Endothelial cell of umbilical vein (primary cell): ENCODE results near the gene KCNMA1. TPM values are rescaled to one million over a fixed set of nuclear protein-coding genes. Genes with fewer than 3 reads are reported as not detected.
A peak's percentile ranks its signal among the peaks of the same experiment; 100 is the strongest.

Source experiments
- BruUV-seq: library from RNA; stranded (reverse); fragments of 400-500 nt; replicated peaks from 2 replicates; lab custom pipeline; 2021; lab: Mats Ljungman, UMichigan
- CTCF ChIA-PET: fragments of 300-600, 350-600 bp; sonication (Branson Sonifier 250); formaldehyde crosslinking; loops from one replicate; lab custom pipeline; 2021; ENCODE audit warnings: antibody characterized with exemption, inconsistent platforms; lab: Charles Lee
- POLR2A ChIA-PET: fragments of 300-600, 350-600 bp; sonication (Branson Sonifier 250); formaldehyde crosslinking; loops from one replicate; lab custom pipeline; 2021; ENCODE audit warnings: antibody characterized with exemption, inconsistent platforms; lab: Charles Lee
- DNase-seq: peaks from one replicate; pipeline ENCODE4 v3.0.0-alpha.2; 2011; ENCODE audit warnings: low read depth, low spot score
- FAIRE-seq: peaks from 2 replicates; lab custom pipeline; 2011; peaks lifted over from hg19 to GRCh38; lab: Jason Lieb, UNC
- H2AFZ ChIP-seq: 2 replicates; pipeline ENCODE4 v1.6.0; 2012; ENCODE audit warnings: low read depth, low read length, control low read depth, inconsistent platforms
- H3K27ac ChIP-seq: 2 replicates; pipeline ENCODE4 v1.5.1; 2011; ENCODE audit warnings: low read depth, mild to moderate bottlenecking, control low read depth, low read length, moderate library complexity; ENCODE audit not compliant: insufficient read depth
- H3K27me3 ChIP-seq, 2 experiments: 2 replicates each; pipeline versions ENCODE4 v1.6.0 to v1.6.1; 2011; ENCODE audit warnings: low read length in 2 of 2, mixed read lengths in 1 of 2; ENCODE audit not compliant: control insufficient read depth in 2 of 2, insufficient read depth in 2 of 2
- H3K36me3 ChIP-seq, 2 experiments: 2 replicates in 1 of 2; 3 replicates in 1 of 2; pipeline ENCODE4 v1.5.1; 2011; ENCODE audit warnings: low read length in 2 of 2, mild to moderate bottlenecking in 1 of 2, moderate library complexity in 1 of 2; ENCODE audit not compliant: control insufficient read depth in 2 of 2, insufficient read depth in 2 of 2; ENCODE audit errors: extremely low read depth in 1 of 2
- H3K4me1 ChIP-seq: 3 replicates; pipeline ENCODE4 v1.5.1; 2011; ENCODE audit warnings: mild to moderate bottlenecking, low read length; ENCODE audit not compliant: control insufficient read depth, insufficient read depth; ENCODE audit errors: extremely low read depth
- H3K4me2 ChIP-seq: 2 replicates; pipeline ENCODE4 v1.6.1; 2011; ENCODE audit warnings: low read length, control low read depth, mixed read lengths; ENCODE audit not compliant: insufficient read depth
- H3K4me3 ChIP-seq, 3 experiments: fragments of 200-600 bp in 1 of 3; sonication (generic), shearing (Covaris generic) in 1 of 3; replicated peaks in 1 of 3; 2 replicates each; pipeline ENCODE4 v1.5.1; 2011 to 2016; ENCODE audit warnings: control low read depth in 3 of 3, low read length in 3 of 3, mild to moderate bottlenecking in 2 of 3, inconsistent platforms in 1 of 3, low read depth in 1 of 3, moderate library complexity in 1 of 3; ENCODE audit not compliant: insufficient read depth in 1 of 3
- H3K79me2 ChIP-seq: 2 replicates; pipeline ENCODE4 v1.6.0; 2012; ENCODE audit warnings: low read length, inconsistent platforms; ENCODE audit not compliant: control insufficient read depth, insufficient read depth
- H3K9ac ChIP-seq: replicated peaks from 2 replicates; pipeline ENCODE3; 2011; ENCODE audit warnings: low read length, control low read depth; ENCODE audit not compliant: insufficient read depth; ENCODE audit errors: extremely low read depth
- H3K9me1 ChIP-seq: replicated peaks from 3 replicates; pipeline ENCODE4 v1.6.0; 2011; ENCODE audit warnings: mild to moderate bottlenecking, low read length; ENCODE audit not compliant: control insufficient read depth, insufficient read depth; ENCODE audit errors: extremely low read depth
- H3K9me3 ChIP-seq: replicated peaks from 2 replicates; pipeline ENCODE4 v1.5.1; 2012; ENCODE audit warnings: low read length, inconsistent platforms; ENCODE audit not compliant: control insufficient read depth, insufficient read depth
- H4K20me1 ChIP-seq: replicated peaks from 2 replicates; pipeline ENCODE3; 2011; ENCODE audit warnings: mild to moderate bottlenecking, low read length; ENCODE audit not compliant: control insufficient read depth, insufficient read depth; ENCODE audit errors: extremely low read depth
- CTCF ChIP-seq, 2 donors: IDR thresholded peaks; 1 replicate in 1 of 2; 2 replicates in 1 of 2; pipeline ENCODE4 v1.5.1; 2011; ENCODE audit warnings: low read length in 2 of 2, mild to moderate bottlenecking in 2 of 2, moderate library complexity in 2 of 2, control low read depth in 1 of 2, inconsistent platforms in 1 of 2, low read depth in 1 of 2; ENCODE audit not compliant: insufficient read depth in 1 of 2; ENCODE audit errors: extremely low read depth in 1 of 2
- EZH2 ChIP-seq: IDR thresholded peaks from 2 replicates; pipeline ENCODE4 v1.6.1; 2012; ENCODE audit warnings: borderline replicate concordance, low read depth, mild to moderate bottlenecking, moderate library complexity, low read length, inconsistent platforms; ENCODE audit not compliant: severe bottlenecking
- FOS ChIP-seq: IDR thresholded peaks from 2 replicates; pipeline ENCODE4 v1.6.1; 2011; ENCODE audit warnings: mild to moderate bottlenecking, low read length, moderate library complexity, borderline replicate concordance; ENCODE audit not compliant: insufficient read depth
- GATA2 ChIP-seq: IDR thresholded peaks from 2 replicates; pipeline ENCODE4 v1.7.0; 2011; ENCODE audit warnings: low read depth, mild to moderate bottlenecking, moderate library complexity, mixed read lengths, low read length; ENCODE audit not compliant: insufficient read length, insufficient read depth
- JUN ChIP-seq: IDR thresholded peaks from 2 replicates; pipeline ENCODE4 v1.6.1; 2011; ENCODE audit warnings: borderline replicate concordance, low read depth; ENCODE audit not compliant: insufficient read length, insufficient read depth
- MAX ChIP-seq: IDR thresholded peaks from 2 replicates; pipeline ENCODE4 v1.6.1; 2011; ENCODE audit not compliant: insufficient read depth, insufficient read length
- MYC ChIP-seq: IDR thresholded peaks from one replicate; pipeline ENCODE4 v1.6.1; 2011; ENCODE audit warnings: mild to moderate bottlenecking, low read depth, low read length
- POLR2A ChIP-seq: IDR thresholded peaks from 2 replicates; pipeline ENCODE4 v1.6.1; 2012; ENCODE audit warnings: low read depth, mild to moderate bottlenecking, control low read depth, low read length
- POLR2AphosphoS5 ChIP-seq: IDR thresholded peaks from 2 replicates; pipeline ENCODE4 v1.6.1; 2012; ENCODE audit warnings: low read depth, mild to moderate bottlenecking, control low read depth, low read length, moderate library complexity; ENCODE audit not compliant: insufficient read depth
- dilution Hi-C: fragments of 300-500 bp; cut with MboI; formaldehyde crosslinking; loops from one replicate; pipeline ENCODE4 v1.15.0; 2019; ENCODE audit warnings: low sequenced_read_pairs; ENCODE audit not compliant: extremely low pct_ligation_motif_present
- intact Hi-C: fragments of 100-400 bp; cut with micrococcal nuclease; formaldehyde crosslinking; loops from one replicate; pipeline ENCODE4 v1.10.0; 2022
- polyA plus RNA-seq, 4 experiments: library from polyadenylated mRNA; depleted of rRNA in 3 of 4; stranded (reverse) in 3 of 4; unstranded in 1 of 4; fragments of >200 nt; gene quantifications; 2 replicates each; pipeline versions ENCODE4 v1.2.1 to v1.2.3, GENCODE V29; 2011 to 2012; ENCODE audit warnings: missing spikeins in 1 of 4
- total RNA-seq: library from RNA; stranded (reverse); gene quantifications from 2 replicates; pipeline ENCODE4 v1.2.3, GENCODE V29; 2021

Gene KCNMA1
- total and polyA plus RNA-seq, 2 donors (not counting 3 experiments of a cell fraction or from before 2014, with no cell fraction given) = 0.10 to 0.82 TPM

- POLR2A ChIA-PET = no interaction called here
These were observed 250.4 kb downstream of the KCNMA1 start for GRCh38 chr10:77387247-77387646.

More at GRCh38 chr10:77387247-77387646, 250.4 kb downstream of the KCNMA1 start:
- dilution Hi-C loops = no loop called here
- Histone ChIP-seq H3K9me1 (no peaks in the 10 kb centered on the region), H4K20me1 (no peaks in the 10 kb centered on the region), H2AFZ (peak overlapping the region; percentile 12), H3K9ac (peak overlapping the region; percentile 70), H3K27me3 (no peaks in the 10 kb centered on the region), H3K36me3 (no peaks in the 10 kb centered on the region), H3K4me1 (peaks cover 48% of the 10 kb centered on the region), H3K79me2 (no peaks in the 10 kb centered on the region), H3K9me3 (no peaks in the 10 kb centered on the region), H3K4me3 (peak overlapping the region in 1 of 3 experiments; percentile 42), H3K27ac (peak overlapping the region; percentile 95), H3K4me2 (peak overlapping the region; percentile 83)
- no peak for TF ChIP-seq EZH2
- TF ChIP-seq CTCF (IDR thresholded peaks at IDR 0.05; ENCODE audit: extremely low read depth in 1 of 2, insufficient read depth in 1 of 2, low read depth in 1 of 2, low read length in 2 of 2) = no peak
- TF ChIP-seq MYC = no peak
- TF ChIP-seq POLR2AphosphoS5 = no peak
- TF ChIP-seq MAX = no peak
- no peak for TF ChIP-seq GATA2
- TF ChIP-seq JUN = no peak
- no peak for TF ChIP-seq POLR2A
- TF ChIP-seq FOS = no peak
- FAIRE-seq (no peak), DNase-seq (no peak)
- BruUV-seq = TSS peak; percentile 89
- intact Hi-C loops = no loop called here
- CTCF ChIA-PET = interaction anchor here (0.9 to 3.1 kb wide), 9 partner anchors 13 to 254 kb away, joined by 3 to 12 read pairs (median 4); no protein-coding TSS in a partner anchor
